Kidney (tissue), 14 donors: ENCODE measurements around the gene DARS1. TPM values are rescaled to one million over a fixed set of nuclear protein-coding genes. Genes with fewer than 3 reads are reported as not detected.

Source experiments
- DNase-seq, 5 donors: peaks; one replicate each; pipeline ENCODE4 v3.0.0-alpha.2; 2013 to 2020
- FAIRE-seq: peaks from 2 replicates; lab custom pipeline; 2012; peaks lifted over from hg19 to GRCh38; lab: Jason Lieb, UNC
- H3K27ac ChIP-seq, 2 donors: one replicate each; pipeline ENCODE4 v1.7.0; 2013; ENCODE audit warnings: low read depth in 2 of 2, low read length in 2 of 2, inconsistent platforms in 1 of 2
- H3K27me3 ChIP-seq: one replicate; pipeline ENCODE4 v1.7.1; 2013; ENCODE audit warnings: low read length, inconsistent platforms; ENCODE audit not compliant: control insufficient read depth, insufficient read depth
- H3K36me3 ChIP-seq, 3 donors: one replicate each; pipeline versions ENCODE4 v1.7.0 to v1.7.1; 2013; ENCODE audit warnings: low read length in 3 of 3, control low read depth in 1 of 3, inconsistent platforms in 1 of 3; ENCODE audit not compliant: insufficient read depth in 3 of 3, control insufficient read depth in 2 of 3
- H3K4me1 ChIP-seq, 3 donors: one replicate each; pipeline versions ENCODE4 v1.7.0 to v1.7.1; 2013; ENCODE audit warnings: low read length in 3 of 3, inconsistent platforms in 1 of 3, low read depth in 1 of 3; ENCODE audit not compliant: control insufficient read depth in 2 of 3, insufficient read depth in 2 of 3
- H3K4me3 ChIP-seq, 3 donors: one replicate each; pipeline versions ENCODE4 v1.7.0 to v1.8.1; 2013; ENCODE audit warnings: low read length in 3 of 3, control low read depth in 1 of 3, inconsistent platforms in 1 of 3
- H3K9ac ChIP-seq, 3 donors: one replicate each; pipeline versions ENCODE4 v1.7.0 to v1.7.1; 2013; ENCODE audit warnings: low read length in 3 of 3, control low read depth in 1 of 3, inconsistent platforms in 1 of 3
- H3K9me3 ChIP-seq, 3 donors: one replicate each; pipeline versions ENCODE4 v1.7.0 to v1.7.1; 2013; ENCODE audit warnings: low read length in 3 of 3, control low read depth in 1 of 3, inconsistent platforms in 1 of 3; ENCODE audit not compliant: control insufficient read depth in 2 of 3, insufficient read depth in 1 of 3
- intact Hi-C: fragments of 100-400 bp; cut with DNase I; formaldehyde crosslinking; loops from one replicate; pipeline ENCODE4 v1.11.1; 2022
- polyA plus RNA-seq: library from polyadenylated mRNA; stranded (reverse); fragments of 350-450 nt; fragmentation: Illumina TruSeq; extraction: RNeasy Lipid Tissue Mini Kit (QIAGEN cat#74804); gene quantifications from one replicate; pipeline ENCODE4 v1.2.3, GENCODE V29; 2014; ENCODE audit warnings: low read depth, low replicate concordance; ENCODE audit not compliant: insufficient read depth
- total RNA-seq: library from RNA; stranded (reverse); fragmentation: NEBNext Ultra II Directional; extraction: Animal tissue kit (Norgen Biotek cat#: 25700); gene quantifications from one replicate; pipeline ENCODE4 v1.2.1, GENCODE V29; 2021
- TF ChIP-seq, protein P1 (sequence below): IDR thresholded peaks from 3 replicates; pipeline ENCODE4 v1.5.1; 2012; ENCODE audit warnings: mild to moderate bottlenecking, moderate library complexity, borderline replicate concordance; ENCODE audit not compliant: insufficient read depth; ENCODE audit errors: extremely low read depth
- donor health status: control.
- donor health status: control.
- donor health status: control.
- donor health status: control.
- donor health status: control.
- donor health status: DM: yes; HTN: yes; CAD: no.
- donor health status: Normal renal cell carcinoma (clear cell type).

Gene DARS1
- total and polyA plus RNA-seq, 2 donors from 2014 or later: 39.5 to 77.4 TPM

DNA sequence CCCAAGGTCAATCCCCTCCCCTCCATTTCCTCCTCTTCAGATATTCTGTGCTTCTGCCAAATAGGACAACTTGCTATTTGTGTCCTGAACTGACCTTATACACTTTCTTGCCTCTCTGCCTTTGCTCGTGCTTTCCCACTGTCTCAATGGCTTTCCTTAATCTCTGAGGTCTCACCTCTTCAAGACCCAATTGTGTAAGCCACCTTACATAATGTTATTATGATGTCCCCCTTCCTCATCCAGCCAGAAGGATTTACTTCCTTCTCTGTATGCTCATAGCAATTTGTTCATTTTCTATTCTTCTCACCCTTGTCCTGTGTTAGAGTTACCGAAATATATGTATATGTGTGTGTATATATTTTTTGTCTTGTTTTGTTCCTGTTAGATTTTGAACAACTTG, 26.9 kb upstream of the DARS1 start:
- no peaks in the 10 kb centered on the region for H3K27me3 ChIP-seq
- no peak overlapping the region for H3K4me3 ChIP-seq
- H3K36me3 ChIP-seq: no peaks in the 10 kb centered on the region
- H3K9me3 ChIP-seq: no peaks in the 10 kb centered on the region
- no peak overlapping the region for H3K9ac ChIP-seq
- TF ChIP-seq, protein P1, sequence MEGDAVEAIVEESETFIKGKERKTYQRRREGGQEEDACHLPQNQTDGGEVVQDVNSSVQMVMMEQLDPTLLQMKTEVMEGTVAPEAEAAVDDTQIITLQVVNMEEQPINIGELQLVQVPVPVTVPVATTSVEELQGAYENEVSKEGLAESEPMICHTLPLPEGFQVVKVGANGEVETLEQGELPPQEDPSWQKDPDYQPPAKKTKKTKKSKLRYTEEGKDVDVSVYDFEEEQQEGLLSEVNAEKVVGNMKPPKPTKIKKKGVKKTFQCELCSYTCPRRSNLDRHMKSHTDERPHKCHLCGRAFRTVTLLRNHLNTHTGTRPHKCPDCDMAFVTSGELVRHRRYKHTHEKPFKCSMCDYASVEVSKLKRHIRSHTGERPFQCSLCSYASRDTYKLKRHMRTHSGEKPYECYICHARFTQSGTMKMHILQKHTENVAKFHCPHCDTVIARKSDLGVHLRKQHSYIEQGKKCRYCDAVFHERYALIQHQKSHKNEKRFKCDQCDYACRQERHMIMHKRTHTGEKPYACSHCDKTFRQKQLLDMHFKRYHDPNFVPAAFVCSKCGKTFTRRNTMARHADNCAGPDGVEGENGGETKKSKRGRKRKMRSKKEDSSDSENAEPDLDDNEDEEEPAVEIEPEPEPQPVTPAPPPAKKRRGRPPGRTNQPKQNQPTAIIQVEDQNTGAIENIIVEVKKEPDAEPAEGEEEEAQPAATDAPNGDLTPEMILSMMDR: no peak
- FAIRE-seq: no peak
- H3K4me1 ChIP-seq: peaks cover 7 to 14% (median 11%) of the 10 kb centered on the region in 3 donors
- no peak overlapping the region for H3K27ac ChIP-seq
- intact Hi-C loops: no loop called here
- DNase-seq: no peak

DNA sequence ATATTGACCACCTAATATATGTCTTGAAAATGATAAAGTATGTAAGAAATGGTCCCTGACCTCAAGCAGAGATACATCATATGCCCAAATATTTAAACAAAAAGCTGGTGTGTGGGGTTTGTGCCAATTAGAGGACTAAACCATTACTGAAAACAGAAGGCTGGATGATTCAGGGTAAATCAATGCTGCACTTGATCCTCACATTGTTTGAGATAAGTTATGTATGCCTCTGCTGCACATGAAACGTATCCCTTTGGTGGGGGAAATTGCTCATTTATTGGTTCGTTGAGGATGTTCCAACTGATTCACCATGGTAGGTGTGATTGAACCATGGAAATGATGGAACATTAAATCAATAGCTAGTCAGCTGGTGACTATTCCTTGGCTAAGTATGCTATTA, 24.7 kb upstream of the DARS1 start:
- Histone ChIP-seq H3K27ac (no peak overlapping the region), H3K9me3 (no peaks in the 10 kb centered on the region), H3K36me3 (no peaks in the 10 kb centered on the region), H3K4me3 (no peak overlapping the region), H3K27me3 (no peaks in the 10 kb centered on the region), H3K9ac (no peak overlapping the region), H3K4me1 (peaks cover 3 to 21% (median 11%) of the 10 kb centered on the region in 3 donors)
- intact Hi-C loops: no loop called here
- TF ChIP-seq, protein P1: no peak
- DNase-seq (no peak), FAIRE-seq (no peak)

- TF ChIP-seq, protein P1: no peak
- Histone ChIP-seq H3K4me3 (no peak overlapping the region), H3K4me1 (peaks cover 0 to 13% (median 2%) of the 10 kb centered on the region in 3 donors), H3K27me3 (no peaks in the 10 kb centered on the region), H3K9ac (no peak overlapping the region), H3K36me3 (no peaks in the 10 kb centered on the region), H3K27ac (no peak overlapping the region), H3K9me3 (no peaks in the 10 kb centered on the region)
- DNase-seq (peak in 1 of 5 donors; percentile 76), FAIRE-seq (no peak)
- intact Hi-C loops: no loop called here
Measured at GRCh38 chr2:136008205-136008865, 22.9 kb upstream of the DARS1 start.
